Measurements from ENCODE around the gene SIT1.

SIT1 gene

GRCh38 chr9:35681341-35682002 lies 30.7 kb upstream of the SIT1 start:
- Mint-ChIP-seq H3K27me3 (ENCODE audit: low read depth) (peaks cover 3% of the 10 kb centered on the region), H3K36me3 (ENCODE audit: low read depth) (peaks cover 34% of the 10 kb centered on the region), H3K4me1 (peaks cover 42% of the 10 kb centered on the region), H3K27ac (peak overlapping the region; percentile 17 to 35 (median 19)), H3K9me3 (no peaks in the 10 kb centered on the region), H3K4me3 (peak overlapping the region in 1 of 3 experiments; percentile 0)
- no peak for TF ChIP-seq CTCF (IDR thresholded peaks at IDR 0.05; ENCODE audit: unreplicated experiment in 3 of 3)

GRCh38 chr9:35680331-35681105 lies 29.8 kb upstream of the SIT1 start:
- H3K4me1 Mint-ChIP-seq = peaks cover 38% of the 10 kb centered on the region
- peak overlapping the region in 1 of 3 experiments; percentile 21 for H3K27ac Mint-ChIP-seq
- H3K27me3 Mint-ChIP-seq (ENCODE audit: low read depth) = peaks cover 3% of the 10 kb centered on the region
- peaks cover 30% of the 10 kb centered on the region for H3K36me3 Mint-ChIP-seq (ENCODE audit: low read depth)
- no peaks in the 10 kb centered on the region for H3K9me3 Mint-ChIP-seq
- H3K4me3 Mint-ChIP-seq = no peak overlapping the region
- no peak for TF ChIP-seq CTCF (IDR thresholded peaks at IDR 0.05; ENCODE audit: unreplicated experiment in 3 of 3)

DNA sequence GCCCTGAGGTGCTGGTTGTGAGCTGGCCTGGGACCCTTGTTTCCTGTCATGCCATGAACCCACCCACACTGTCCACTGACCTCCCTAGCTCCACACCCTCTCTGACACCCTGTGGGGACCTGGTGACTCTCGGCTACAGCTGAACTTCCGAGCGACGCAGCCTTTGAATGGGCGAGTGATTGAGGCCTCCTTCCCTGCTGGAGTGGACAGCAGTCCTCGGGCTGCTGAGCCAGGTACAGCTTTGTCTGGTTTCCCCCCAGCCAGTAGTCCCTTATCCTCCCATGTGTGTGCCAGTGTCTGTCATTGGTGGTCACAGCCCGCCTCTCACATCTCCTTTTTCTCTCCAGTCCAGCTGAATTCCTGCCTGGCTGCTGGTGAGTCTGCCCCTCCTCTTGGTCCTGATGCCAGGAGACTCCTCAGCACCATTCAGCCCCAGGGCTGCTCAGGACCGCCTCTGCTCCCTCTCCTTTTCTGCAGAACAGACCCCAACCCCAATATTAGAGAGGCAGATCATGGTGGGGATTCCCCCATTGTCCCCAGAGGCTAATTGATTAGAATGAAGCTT lies 29.1 kb upstream of the SIT1 start:
- H3K27me3 Mint-ChIP-seq (ENCODE audit: low read depth) = peaks cover under 1% of the 10 kb centered on the region
- H3K4me3 Mint-ChIP-seq = no peak overlapping the region
- H3K27ac Mint-ChIP-seq = peak overlapping the region in 1 of 3 experiments; percentile 21
- no peak for TF ChIP-seq CTCF (IDR thresholded peaks at IDR 0.05; ENCODE audit: unreplicated experiment in 3 of 3)
- no peaks in the 10 kb centered on the region for H3K9me3 Mint-ChIP-seq
- peaks cover 30% of the 10 kb centered on the region for H3K36me3 Mint-ChIP-seq (ENCODE audit: low read depth)
- H3K4me1 Mint-ChIP-seq = peaks cover 34% of the 10 kb centered on the region

DNA sequence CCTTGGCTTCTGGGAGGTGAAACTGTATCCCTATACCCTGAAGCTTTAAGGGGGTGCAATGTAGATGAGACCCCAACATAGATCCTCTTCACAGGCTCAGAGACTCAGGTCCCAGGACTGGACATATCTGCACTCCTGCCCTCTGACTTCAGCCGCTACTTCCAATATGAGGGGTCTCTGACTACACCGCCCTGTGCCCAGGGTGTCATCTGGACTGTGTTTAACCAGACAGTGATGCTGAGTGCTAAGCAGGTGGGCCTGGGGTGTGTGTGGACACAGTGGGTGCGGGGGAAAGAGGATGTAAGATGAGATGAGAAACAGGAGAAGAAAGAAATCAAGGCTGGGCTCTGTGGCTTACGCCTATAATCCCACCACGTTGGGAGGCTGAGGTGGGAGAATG lies 28.4 kb upstream of the SIT1 start:
- H3K36me3 Mint-ChIP-seq (ENCODE audit: low read depth) = peaks cover 23% of the 10 kb centered on the region
- peak overlapping the region in 1 of 3 experiments; percentile 5 for H3K4me3 Mint-ChIP-seq
- no peak overlapping the region for H3K27ac Mint-ChIP-seq
- H3K9me3 Mint-ChIP-seq = no peaks in the 10 kb centered on the region
- H3K4me1 Mint-ChIP-seq = peaks cover 36% of the 10 kb centered on the region
- peaks cover 4% of the 10 kb centered on the region for H3K27me3 Mint-ChIP-seq (ENCODE audit: low read depth)
- no peak for TF ChIP-seq CTCF (IDR thresholded peaks at IDR 0.05; ENCODE audit: unreplicated experiment in 3 of 3)

DNA sequence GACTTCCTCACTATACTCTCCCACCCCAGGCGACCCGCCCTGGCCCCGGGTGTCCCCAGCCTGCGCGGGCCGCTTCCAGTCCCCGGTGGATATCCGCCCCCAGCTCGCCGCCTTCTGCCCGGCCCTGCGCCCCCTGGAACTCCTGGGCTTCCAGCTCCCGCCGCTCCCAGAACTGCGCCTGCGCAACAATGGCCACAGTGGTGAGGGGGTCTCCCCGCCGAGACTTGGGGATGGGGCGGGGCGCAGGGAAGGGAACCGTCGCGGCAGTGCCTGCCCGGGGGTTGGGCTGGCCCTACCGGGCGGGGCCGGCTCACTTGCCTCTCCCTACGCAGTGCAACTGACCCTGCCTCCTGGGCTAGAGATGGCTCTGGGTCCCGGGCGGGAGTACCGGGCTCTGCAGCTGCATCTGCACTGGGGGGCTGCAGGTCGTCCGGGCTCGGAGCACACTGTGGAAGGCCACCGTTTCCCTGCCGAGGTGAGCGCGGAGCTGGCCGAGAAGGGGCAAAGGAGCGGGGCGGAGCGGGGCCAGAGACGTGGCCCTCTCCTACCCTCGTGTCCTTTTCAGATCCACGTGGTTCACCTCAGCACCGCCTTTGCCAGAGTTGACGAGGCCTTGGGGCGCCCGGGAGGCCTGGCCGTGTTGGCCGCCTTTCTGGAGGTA lies 25.1 kb upstream of the SIT1 start:
- Mint-ChIP-seq H3K27me3 (ENCODE audit: low read depth) (peaks cover 4% of the 10 kb centered on the region), H3K9me3 (no peaks in the 10 kb centered on the region), H3K27ac (peak overlapping the region in 2 of 3 experiments; percentile 70 to 85), H3K4me3 (peak overlapping the region; percentile 84 to 87 (median 84)), H3K36me3 (ENCODE audit: low read depth) (no peaks in the 10 kb centered on the region), H3K4me1 (peaks cover 21% of the 10 kb centered on the region)
- no peak for TF ChIP-seq CTCF (IDR thresholded peaks at IDR 0.05; ENCODE audit: unreplicated experiment in 3 of 3)
